Activated CD4-positive, CD25-positive, alpha-beta regulatory T cell treated with anti-CD3 and anti-CD28 coated beads, Interleukin-2, amount 50 U/mL, for 72 hours (primary cell): ENCODE measurements around the gene GABRG3.

Source experiments
- DNase-seq: peaks from one replicate; pipeline ENCODE4 v3.0.0; 2021

The GABRG3 gene

GRCh38 chr15:27254801-27255200 is 283.8 kb downstream of the GABRG3 start:
- DNase-seq, result no peak

DNA sequence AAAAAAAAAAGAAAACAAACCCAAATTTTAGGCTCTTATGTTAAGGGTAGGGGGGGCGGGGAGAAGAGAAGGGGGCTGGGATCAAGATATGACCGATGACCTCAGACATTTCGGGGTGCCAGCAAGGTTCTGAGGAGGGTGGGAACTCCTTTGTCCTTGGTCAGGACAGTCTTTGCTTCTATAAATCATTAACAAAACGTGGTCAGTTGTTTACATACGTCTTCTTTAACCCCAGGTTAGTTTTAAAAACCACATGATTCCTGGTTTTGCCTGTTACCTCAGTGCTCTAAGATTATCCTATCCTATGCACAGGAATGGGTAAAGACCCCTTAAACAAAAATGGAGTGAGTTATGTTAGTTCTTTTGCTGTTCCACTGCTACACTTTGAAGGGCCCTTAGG is 285.5 kb downstream of the GABRG3 start:
- DNase-seq, result no peak

GRCh38 chr15:27258287-27258686 is 287.3 kb downstream of the GABRG3 start:
- DNase-seq, result no peak

GRCh38 chr15:27260523-27260922 is 289.5 kb downstream of the GABRG3 start:
- no peak for DNase-seq

GRCh38 chr15:27268923-27269322 is 297.9 kb downstream of the GABRG3 start:
- no peak for DNase-seq

DNA sequence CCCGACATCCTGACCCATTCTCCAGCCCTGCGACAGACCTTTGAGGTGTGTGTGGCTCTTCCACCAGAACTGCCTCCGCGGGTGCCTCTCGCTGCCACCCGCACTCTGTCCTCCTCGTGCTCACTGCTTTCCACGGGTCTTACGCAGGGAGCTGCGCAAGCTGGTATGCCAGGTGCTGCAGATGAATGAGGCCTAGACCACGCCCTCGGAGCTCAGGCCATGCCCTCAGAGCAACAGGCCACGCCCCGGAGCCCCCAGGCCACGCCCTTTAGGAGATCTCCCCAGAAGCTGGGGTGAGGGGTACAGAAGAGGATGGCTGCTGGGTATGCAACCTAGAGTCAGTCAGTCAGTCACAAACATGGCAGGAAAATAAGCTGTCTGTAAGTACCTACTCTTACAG is 300.3 kb downstream of the GABRG3 start:
- DNase-seq, result no peak

GRCh38 chr15:27272427-27272826 is 301.4 kb downstream of the GABRG3 start:
- DNase-seq, result no peak

DNA sequence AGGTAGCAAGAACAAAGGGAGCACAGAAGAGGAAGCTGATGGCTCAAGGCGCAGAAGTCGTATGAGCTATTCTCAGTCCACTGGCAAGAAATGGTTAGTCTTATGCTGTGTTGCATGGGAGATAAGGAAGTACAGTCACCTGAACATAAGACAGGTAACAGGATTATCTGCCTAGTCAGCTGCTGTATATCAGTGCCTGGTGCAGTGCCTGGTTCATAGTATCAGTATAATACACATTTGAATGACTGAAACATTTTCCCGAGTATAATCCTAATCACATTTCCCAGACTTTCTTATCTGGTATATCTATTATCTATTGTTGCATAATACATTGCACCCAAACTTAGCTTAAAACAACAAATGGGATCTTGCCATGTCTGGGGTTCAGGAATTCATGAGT is 302.5 kb downstream of the GABRG3 start:
- DNase-seq, result no peak

DNA sequence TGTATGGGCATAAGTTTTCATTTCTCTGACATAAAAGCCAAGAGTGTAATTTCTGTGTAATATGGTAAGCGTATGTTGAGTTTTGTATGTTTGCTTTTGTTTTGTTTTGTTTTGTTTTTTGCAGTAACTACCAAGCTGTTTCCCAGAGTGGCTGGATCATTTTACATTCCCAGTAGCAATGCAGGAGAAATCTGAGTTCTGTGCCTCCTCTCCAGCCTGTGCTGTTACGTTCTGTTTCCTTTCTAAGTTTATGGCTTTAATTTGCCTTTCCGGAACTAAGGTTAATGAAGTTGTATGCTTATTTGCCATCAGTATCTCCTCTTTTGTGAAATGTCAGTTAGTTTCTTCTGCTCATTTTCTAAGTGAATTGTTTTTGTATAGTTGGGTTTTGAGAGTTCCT is 307.8 kb downstream of the GABRG3 start:
- no peak for DNase-seq

GRCh38 chr15:27292641-27293040 is 321.7 kb downstream of the GABRG3 start:
- no peak for DNase-seq

DNA sequence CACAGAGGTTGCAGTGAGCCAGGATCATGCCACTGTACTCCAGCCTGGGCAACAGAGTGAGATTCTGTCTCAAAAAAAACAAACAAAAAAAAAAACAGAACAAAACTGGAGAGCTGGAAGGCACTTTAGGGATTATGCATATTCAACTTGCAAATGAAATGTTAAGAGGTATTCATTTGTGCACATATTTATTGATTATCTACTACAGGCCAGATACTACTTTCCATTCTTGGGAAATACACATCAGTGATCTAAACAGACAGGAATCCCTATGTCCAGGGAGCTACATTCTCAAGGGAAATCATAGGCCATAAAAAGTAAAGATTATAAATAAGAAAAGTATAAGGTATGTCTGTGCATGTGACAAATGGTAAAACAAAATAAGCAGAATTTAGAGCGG is 322.6 kb downstream of the GABRG3 start:
- DNase-seq, result no peak

- DNase-seq, result no peak
These were observed 346.8 kb downstream of the GABRG3 start for GRCh38 chr15:27317736-27318135.

DNA sequence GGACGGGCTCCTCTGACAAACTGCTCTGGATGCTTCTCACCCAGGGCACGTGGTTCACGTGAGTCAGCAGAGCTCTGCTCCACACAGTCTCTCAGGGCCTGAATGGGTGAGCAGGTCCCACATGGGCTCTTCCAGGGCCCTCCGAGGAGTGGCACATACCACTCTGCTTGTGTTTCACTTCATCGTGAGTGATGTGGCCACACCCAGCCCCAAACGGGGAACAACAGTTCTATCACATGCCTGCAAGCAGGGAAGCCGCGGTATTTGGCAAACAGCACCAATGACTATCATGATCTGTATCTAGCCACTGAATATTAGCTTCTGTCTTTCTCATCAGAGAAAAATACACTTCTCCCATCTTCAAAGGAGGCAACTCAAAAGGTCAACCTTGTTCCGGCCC is 352.8 kb downstream of the GABRG3 start:
- no peak for DNase-seq

- no peak for DNase-seq
These were observed 354.1 kb downstream of the GABRG3 start for GRCh38 chr15:27324886-27325615.

GRCh38 chr15:27327467-27328025 is 356.6 kb downstream of the GABRG3 start:
- no peak for DNase-seq

DNA sequence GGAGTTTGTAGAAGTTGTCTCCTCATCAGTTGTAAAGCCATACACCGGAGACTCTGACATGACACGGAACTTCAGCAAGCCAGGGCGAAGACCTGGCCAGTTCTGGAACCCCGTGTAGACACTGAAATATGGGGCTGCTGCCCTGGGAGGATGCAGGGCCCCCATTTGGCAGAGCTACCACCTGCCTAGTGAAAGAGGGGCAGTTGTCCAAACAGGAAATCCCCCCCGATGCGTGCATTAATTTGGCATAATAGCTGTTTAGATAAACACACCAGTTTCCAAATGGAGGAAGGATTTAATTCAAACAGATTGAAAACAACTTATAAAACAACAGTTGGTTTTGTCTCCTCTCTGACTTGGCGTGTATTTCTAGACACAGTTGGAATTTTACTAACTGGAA is 357.2 kb downstream of the GABRG3 start:
- no peak for DNase-seq

DNA sequence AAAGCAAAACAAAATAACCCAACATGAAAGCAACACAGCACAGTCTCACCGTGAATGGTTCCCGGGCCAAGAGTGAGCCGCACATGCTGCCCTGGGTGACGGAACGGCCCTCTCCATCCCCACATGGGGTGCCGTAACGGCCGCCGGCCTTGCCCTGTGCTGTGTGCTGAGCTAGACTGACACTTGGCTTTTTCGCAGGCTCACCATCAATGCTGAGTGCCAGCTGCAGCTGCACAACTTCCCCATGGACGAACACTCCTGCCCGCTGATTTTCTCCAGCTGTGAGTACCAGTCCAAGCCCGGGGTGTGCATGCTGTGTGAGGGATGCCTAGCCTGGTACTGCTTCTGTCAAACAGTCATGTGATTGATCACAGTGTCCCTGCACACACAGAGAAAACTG is 357.6 kb downstream of the GABRG3 start:
- DNase-seq, result no peak

DNA sequence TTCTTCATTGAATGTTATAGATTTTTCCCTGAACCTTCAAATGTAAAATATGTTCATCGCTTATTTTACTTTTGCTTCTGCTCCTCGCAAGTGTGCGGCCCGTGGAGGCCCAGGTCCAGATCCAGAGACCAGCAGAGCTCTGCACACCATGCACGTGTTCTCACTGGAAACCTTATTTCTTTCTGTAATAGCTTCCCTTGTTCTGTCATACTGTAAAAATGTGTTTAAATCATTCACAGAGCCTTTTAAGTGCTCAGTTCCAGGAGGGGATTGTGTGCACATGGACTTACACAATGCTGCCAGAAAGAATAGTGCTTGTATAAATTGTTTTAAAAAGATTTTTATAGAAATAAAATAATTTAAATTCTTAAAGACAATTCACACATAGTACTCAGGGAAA is 359.3 kb downstream of the GABRG3 start:
- DNase-seq, result no peak

DNA sequence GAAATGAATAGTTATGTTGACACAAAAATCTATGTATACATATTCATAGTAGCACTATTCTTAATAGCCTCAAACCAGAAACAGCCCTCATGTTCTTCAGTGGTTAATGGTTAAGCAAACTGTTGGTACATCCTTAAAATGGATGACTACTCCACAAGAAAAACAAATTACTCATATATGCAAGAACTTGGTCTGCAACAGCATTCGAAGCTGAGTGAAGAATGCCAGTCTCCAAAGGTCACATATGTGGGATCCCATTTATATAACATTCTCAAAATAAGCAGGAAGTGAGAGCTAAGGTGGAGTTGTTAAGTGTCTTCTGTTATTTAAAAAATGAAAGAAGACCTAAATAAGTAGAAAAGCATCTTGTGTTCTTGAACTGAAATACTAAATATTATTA is 365.7 kb downstream of the GABRG3 start:
- DNase-seq, result no peak

DNA sequence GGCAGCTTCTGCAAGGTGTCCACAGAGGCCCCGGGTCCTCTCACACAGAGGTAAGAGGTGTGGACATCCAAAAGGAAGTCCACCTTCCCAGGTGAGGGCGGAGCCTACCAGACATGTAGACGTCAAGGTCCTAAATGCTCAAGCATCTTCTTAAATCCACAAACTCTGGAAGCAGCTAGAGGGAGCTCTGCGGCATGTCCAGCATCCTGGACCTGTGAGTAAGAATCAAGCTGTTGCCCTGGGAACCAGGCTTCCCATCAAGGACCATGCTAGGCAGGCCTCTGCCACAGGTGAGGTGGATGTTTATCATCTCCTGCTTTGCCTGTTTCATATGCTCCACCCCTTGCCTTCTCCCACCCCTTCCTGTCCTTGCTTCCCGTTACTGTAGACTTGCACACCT is 368.2 kb downstream of the GABRG3 start:
- no peak for DNase-seq

- no peak for DNase-seq
These were observed 370.9 kb downstream of the GABRG3 start for GRCh38 chr15:27341780-27342343.

- no peak for DNase-seq
These were observed 372.0 kb downstream of the GABRG3 start for GRCh38 chr15:27342991-27343390.

GRCh38 chr15:27352136-27352535 is 381.2 kb downstream of the GABRG3 start:
- DNase-seq, result no peak

DNA sequence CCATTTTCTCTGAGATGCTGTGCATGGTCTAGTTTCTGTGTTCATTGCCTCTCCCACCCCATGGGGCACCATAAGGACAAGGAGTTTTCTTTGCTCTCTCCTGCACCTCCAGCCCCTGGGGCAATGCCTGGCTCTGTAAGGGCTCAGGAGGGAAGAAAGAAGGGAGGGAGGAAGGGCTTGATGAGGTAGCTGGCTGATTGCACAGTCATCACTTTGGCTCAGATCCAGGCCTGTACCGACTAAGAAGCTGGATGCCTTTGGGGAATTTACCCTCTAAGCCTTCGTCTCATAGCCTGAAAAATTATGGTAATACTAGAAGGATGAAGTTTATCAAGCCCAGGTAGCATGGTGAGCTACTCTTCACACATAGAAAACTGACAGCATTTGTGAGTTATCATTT is 382.9 kb downstream of the GABRG3 start:
- no peak for DNase-seq
